Motor neuron (in vitro differentiated cells): ENCODE results near the gene GMPR. TPM values are rescaled to one million over a fixed set of nuclear protein-coding genes. Genes with fewer than 3 reads are reported as not detected.

Source experiments
- ATAC-seq, 8 experiments: fragments of 200-7000 bp; cut with Tn5 transposase; replicated peaks in 6 of 8; 2 replicates each; pipeline ENCODE4 v1.8.0; 2021; ENCODE audit warnings: mild to moderate bottlenecking in 8 of 8, moderate library complexity in 8 of 8
- H3K27ac ChIP-seq, 2 donors: fragments of 250-450 bp; sonication (Bioruptor Pico); 2 replicates each; pipeline ENCODE4 v1.9.0; 2021; ENCODE audit warnings: antibody characterized with exemption in 2 of 2, mild to moderate bottlenecking in 2 of 2, moderate library complexity in 1 of 2
- H3K4me1 ChIP-seq, 2 donors: fragments of 250-450 bp; sonication (Bioruptor Pico); replicated peaks in 1 of 2; 2 replicates each; pipeline ENCODE4 v1.6.1; 2021; ENCODE audit warnings: antibody characterized with exemption in 2 of 2, mild to moderate bottlenecking in 2 of 2, moderate library complexity in 1 of 2
- H3K4me3 ChIP-seq, 5 donors: fragments of 250-450 bp; sonication (Bioruptor Pico); 2 replicates each; pipeline ENCODE4 v1.9.0; 2021; ENCODE audit warnings: antibody characterized with exemption in 5 of 5, mild to moderate bottlenecking in 5 of 5, moderate library complexity in 4 of 5
- WGBS, 10 experiments: fragments of 450-650 bp; shearing (Covaris generic); methylation state at CpG; one replicate each; pipeline ENCODE4 v1.0.0; 2022; 5-methylcytosine and 5-hydroxymethylcytosine counted together
- in situ Hi-C, 9 experiments: fragments of 400-800 bp; cut with MboI; loops; one replicate each; pipeline ENCODE4 v1.15.0; 2021; ENCODE audit warnings: low sequenced_read_pairs in 9 of 9, low pct_unique_long_range_greater_than_20kb in 2 of 9; ENCODE audit not compliant: unreplicated experiment in 9 of 9
- total RNA-seq, 8 experiments: library from RNA; unstranded; fragments of 300-600 nt; gene quantifications; 2 replicates each; pipeline versions ENCODE4 v1.2.3 to v1.2.4, GENCODE V29; 2022

GMPR gene
- total RNA-seq, 8 experiments from 2014 or later, result 1.1 to 16.4 (median 4.5) TPM

- in situ Hi-C loops, result no loop called here
- Histone ChIP-seq H3K4me3 (no peak overlapping the region), H3K4me1 (no peaks in the 10 kb centered on the region), H3K27ac (no peak overlapping the region)
- peak; percentile 17 to 53 (median 43) for ATAC-seq
- WGBS, 10 experiments, result 80 to 100% (median 86%) methylated on average over 1 to 3 of the region's 11 CpGs; no CpG with 5 or more reads in 5 of the 10 experiments
Observed at GRCh38 chr6:16285467-16286150, 47.2 kb downstream of the GMPR start.

- Histone ChIP-seq H3K4me1 (no peaks in the 10 kb centered on the region), H3K27ac (no peak overlapping the region), H3K4me3 (no peak overlapping the region)
- in situ Hi-C loops, result no loop called here
- peak; percentile 73 to 96 (median 84) for ATAC-seq
- WGBS, 10 experiments, result 0 to 81% (median 38%) methylated on average over 1 to 6 of the region's 15 CpGs; no CpG with 5 or more reads in 3 of the 10 experiments
Observed at GRCh38 chr6:16286151-16286522, 47.8 kb downstream of the GMPR start.

GRCh38 chr6:16288163-16288562 is 49.8 kb downstream of the GMPR start:
- Histone ChIP-seq H3K4me3 (no peak overlapping the region), H3K27ac (no peak overlapping the region), H3K4me1 (no peaks in the 10 kb centered on the region)
- in situ Hi-C loops, result no loop called here
- WGBS, 10 experiments, result 80 to 96% (median 92%) methylated on average over 1 to 10 of the region's 26 CpGs; no CpG with 5 or more reads in 6 of the 10 experiments
- ATAC-seq, result no peak

GRCh38 chr6:16291739-16292138 is 53.4 kb downstream of the GMPR start:
- H3K4me1 ChIP-seq, result peaks cover 0 to 3% of the 10 kb centered on the region in 2 donors
- no peak overlapping the region for H3K4me3 ChIP-seq
- no peak for ATAC-seq
- in situ Hi-C loops, result no loop called here
- 33 to 100% (median 55%) methylated on average over 1 to 5 of the region's 6 CpGs; no CpG with 5 or more reads in 3 of the 10 experiments for WGBS, 10 experiments
- no peak overlapping the region for H3K27ac ChIP-seq

- peaks cover 0 to 3% of the 10 kb centered on the region in 2 donors for H3K4me1 ChIP-seq
- no peak for ATAC-seq
- in situ Hi-C loops, result no loop called here
- H3K27ac ChIP-seq, result no peak overlapping the region
- H3K4me3 ChIP-seq, result no peak overlapping the region
- 50 to 92% (median 80%) methylated on average over 1 to 3 of the region's 5 CpGs; no CpG with 5 or more reads in 3 of the 10 experiments for WGBS, 10 experiments
Observed at GRCh38 chr6:16292432-16292831, 54.0 kb downstream of the GMPR start.

- Histone ChIP-seq H3K4me3 (no peak overlapping the region), H3K4me1 (peaks cover 0 to 3% of the 10 kb centered on the region in 2 donors), H3K27ac (no peak overlapping the region)
- peak in 1 of 8 experiments; percentile 16 for ATAC-seq
- in situ Hi-C loops, result no loop called here
- 23 to 93% (median 76%) methylated on average over 1 to 8 of the region's 8 CpGs for WGBS, 10 experiments
Observed at GRCh38 chr6:16292942-16293341, 54.6 kb downstream of the GMPR start.

GRCh38 chr6:16294371-16294770 is 56.0 kb downstream of the GMPR start:
- H3K4me1 ChIP-seq, result peaks cover 0 to 3% of the 10 kb centered on the region in 2 donors
- H3K4me3 ChIP-seq, result no peak overlapping the region
- in situ Hi-C loops, result no loop called here
- H3K27ac ChIP-seq, result no peak overlapping the region
- no peak for ATAC-seq
- 33 to 100% (median 96%) methylated on average over 1 to 8 of the region's 10 CpGs; no CpG with 5 or more reads in 4 of the 10 experiments for WGBS, 10 experiments

GRCh38 chr6:16295060-16295459 is 56.7 kb downstream of the GMPR start:
- Histone ChIP-seq H3K4me1 (peaks cover 0 to 3% of the 10 kb centered on the region in 2 donors), H3K27ac (no peak overlapping the region), H3K4me3 (no peak overlapping the region)
- no peak for ATAC-seq
- in situ Hi-C loops, result no loop called here
- 81 to 100% (median 91%) methylated on average over 3 to 13 of the region's 15 CpGs; no CpG with 5 or more reads in 3 of the 10 experiments for WGBS, 10 experiments

GRCh38 chr6:16295471-16295870 is 57.1 kb downstream of the GMPR start:
- ATAC-seq, result no peak

GRCh38 chr6:16296061-16296670 is 57.8 kb downstream of the GMPR start:
- in situ Hi-C loops, result no loop called here
- H3K27ac ChIP-seq, result no peak overlapping the region
- no peak overlapping the region for H3K4me3 ChIP-seq
- 79 to 100% (median 95%) methylated on average over 1 to 7 of the region's 7 CpGs; no CpG with 5 or more reads in 2 of the 10 experiments for WGBS, 10 experiments
- ATAC-seq, result no peak
- H3K4me1 ChIP-seq, result peaks cover 0 to 3% of the 10 kb centered on the region in 2 donors

More at GRCh38 chr6:16295471-16295870, 57.1 kb downstream of the GMPR start:
- Histone ChIP-seq H3K27ac (no peak overlapping the region), H3K4me3 (no peak overlapping the region), H3K4me1 (peaks cover 0 to 3% of the 10 kb centered on the region in 2 donors)
- WGBS, 10 experiments, result 55 to 100% (median 88%) methylated on average over 1 to 5 of the region's 5 CpGs; no CpG with 5 or more reads in 1 of the 10 experiments
- in situ Hi-C loops, result no loop called here

GRCh38 chr6:16299861-16300260 is 61.5 kb downstream of the GMPR start:
- 79 to 100% (median 90%) methylated on average over 1 to 3 of the region's 3 CpGs; no CpG with 5 or more reads in 1 of the 10 experiments for WGBS, 10 experiments
- H3K4me1 ChIP-seq, result peaks cover 0 to 3% of the 10 kb centered on the region in 2 donors
- no peak overlapping the region for H3K27ac ChIP-seq
- in situ Hi-C loops, result no loop called here
- H3K4me3 ChIP-seq, result no peak overlapping the region
- no peak for ATAC-seq

GRCh38 chr6:16301511-16301910 is 63.1 kb downstream of the GMPR start:
- H3K4me3 ChIP-seq, result no peak overlapping the region
- H3K4me1 ChIP-seq, result no peaks in the 10 kb centered on the region
- H3K27ac ChIP-seq, result no peak overlapping the region
- in situ Hi-C loops, result no loop called here
- peak in 5 of 8 experiments; percentile 58 to 76 (median 61) for ATAC-seq
- 0 to 100% (median 51%) methylated on average over 1 to 7 of the region's 7 CpGs; no CpG with 5 or more reads in 1 of the 10 experiments for WGBS, 10 experiments

GRCh38 chr6:16302721-16303552 is 64.5 kb downstream of the GMPR start:
- H3K4me1 ChIP-seq, result no peaks in the 10 kb centered on the region
- WGBS, 10 experiments, result 35 to 96% (median 71%) methylated on average over 1 to 13 of the region's 27 CpGs
- ATAC-seq, result peak in 3 of 8 experiments; percentile 34 to 83 (median 65)
- no peak overlapping the region for H3K4me3 ChIP-seq
- in situ Hi-C loops, result no loop called here
- no peak overlapping the region for H3K27ac ChIP-seq
